ENCODE data around the gene DLL3.

- TF ChIP-seq CTCF (IDR thresholded peaks at IDR 0.05): no peak
- no peak for TF ChIP-seq GATA3 (IDR thresholded peaks at IDR 0.05; ENCODE audit: borderline replicate concordance)
- no peak for TF ChIP-seq CEBPB (IDR thresholded peaks at IDR 0.05)
- TF ChIP-seq HDAC2 (IDR thresholded peaks at IDR 0.05): no peak
- TF ChIP-seq SMC3 (IDR thresholded peaks at IDR 0.05): no peak
- TF ChIP-seq, protein P1, sequence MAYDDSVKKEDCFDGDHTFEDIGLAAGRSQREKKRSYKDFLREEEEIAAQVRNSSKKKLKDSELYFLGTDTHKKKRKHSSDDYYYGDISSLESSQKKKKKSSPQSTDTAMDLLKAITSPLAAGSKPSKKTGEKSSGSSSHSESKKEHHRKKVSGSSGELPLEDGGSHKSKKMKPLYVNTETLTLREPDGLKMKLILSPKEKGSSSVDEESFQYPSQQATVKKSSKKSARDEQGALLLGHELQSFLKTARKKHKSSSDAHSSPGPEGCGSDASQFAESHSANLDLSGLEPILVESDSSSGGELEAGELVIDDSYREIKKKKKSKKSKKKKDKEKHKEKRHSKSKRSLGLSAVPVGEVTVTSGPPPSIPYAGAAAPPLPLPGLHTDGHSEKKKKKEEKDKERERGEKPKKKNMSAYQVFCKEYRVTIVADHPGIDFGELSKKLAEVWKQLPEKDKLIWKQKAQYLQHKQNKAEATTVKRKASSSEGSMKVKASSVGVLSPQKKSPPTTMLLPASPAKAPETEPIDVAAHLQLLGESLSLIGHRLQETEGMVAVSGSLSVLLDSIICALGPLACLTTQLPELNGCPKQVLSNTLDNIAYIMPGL (CRISPR knock-in tag; IDR thresholded peaks at IDR 0.05; ENCODE audit: borderline replicate concordance): no peak
- TF ChIP-seq MAFK (IDR thresholded peaks at IDR 0.05; ENCODE audit: partially characterized antibody): no peak
- TF ChIP-seq, protein P2, sequence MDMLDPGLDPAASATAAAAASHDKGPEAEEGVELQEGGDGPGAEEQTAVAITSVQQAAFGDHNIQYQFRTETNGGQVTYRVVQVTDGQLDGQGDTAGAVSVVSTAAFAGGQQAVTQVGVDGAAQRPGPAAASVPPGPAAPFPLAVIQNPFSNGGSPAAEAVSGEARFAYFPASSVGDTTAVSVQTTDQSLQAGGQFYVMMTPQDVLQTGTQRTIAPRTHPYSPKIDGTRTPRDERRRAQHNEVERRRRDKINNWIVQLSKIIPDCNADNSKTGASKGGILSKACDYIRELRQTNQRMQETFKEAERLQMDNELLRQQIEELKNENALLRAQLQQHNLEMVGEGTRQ (IDR thresholded peaks at IDR 0.05): no peak
- no peak for TF ChIP-seq REST (IDR thresholded peaks at IDR 0.05)
- no peak for TF ChIP-seq PBX3 (IDR thresholded peaks at IDR 0.05)
- no peak for TF ChIP-seq POLR2A (IDR thresholded peaks at IDR 0.05; ENCODE audit: low read length)
- no peak for TF ChIP-seq HOXB13 (CRISPR knock-in tag; IDR thresholded peaks at IDR 0.05; ENCODE audit: low read depth)
- TF ChIP-seq, protein P3, sequence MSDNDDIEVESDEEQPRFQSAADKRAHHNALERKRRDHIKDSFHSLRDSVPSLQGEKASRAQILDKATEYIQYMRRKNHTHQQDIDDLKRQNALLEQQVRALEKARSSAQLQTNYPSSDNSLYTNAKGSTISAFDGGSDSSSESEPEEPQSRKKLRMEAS (IDR thresholded peaks at IDR 0.05): no peak
These were observed 20.2 kb downstream of the DLL3 start for GRCh38 chr19:39518975-39519374.
